NCI-H345 (cell line): ENCODE data around the gene PRKACA.

ENCODE experiments used
- DNase-seq: peaks from one replicate; lab custom pipeline; 2025; lab: John Stamatoyannopoulos, UW

Gene PRKACA

DNA sequence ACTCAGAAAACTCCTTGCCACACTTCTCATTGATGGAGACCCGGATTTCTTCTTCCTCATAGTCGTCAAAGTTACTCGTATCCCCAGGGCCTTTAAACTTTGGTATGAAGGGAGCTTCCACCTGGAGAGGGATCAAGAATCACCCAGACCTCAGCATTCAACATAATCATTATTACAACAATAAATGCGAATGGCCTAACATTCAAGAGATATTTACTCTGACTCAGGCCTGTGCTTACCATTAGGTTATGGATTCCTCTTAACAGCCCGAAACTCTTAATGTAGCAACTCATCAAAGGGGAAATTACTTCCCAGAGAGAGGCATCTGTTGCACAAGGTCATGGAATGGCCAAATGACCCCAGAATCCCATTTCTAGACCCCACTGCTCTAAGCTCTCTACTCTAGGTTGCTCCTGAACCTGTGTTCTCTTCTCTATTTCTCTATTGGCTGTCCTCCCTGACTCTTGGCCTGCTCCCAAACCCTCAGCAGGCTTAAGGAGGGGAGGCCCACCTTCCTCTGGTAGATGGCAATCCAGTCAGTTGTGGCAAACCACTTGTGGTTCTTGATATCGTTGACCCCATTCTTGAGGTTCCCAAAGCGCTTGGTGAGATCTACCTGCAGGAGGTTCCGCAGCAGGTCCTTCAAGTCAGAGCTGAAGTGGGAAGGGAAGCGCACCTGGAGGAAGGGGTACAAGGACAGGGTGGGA, 24.3 kb downstream of the PRKACA start:
- no peak for DNase-seq

DNA sequence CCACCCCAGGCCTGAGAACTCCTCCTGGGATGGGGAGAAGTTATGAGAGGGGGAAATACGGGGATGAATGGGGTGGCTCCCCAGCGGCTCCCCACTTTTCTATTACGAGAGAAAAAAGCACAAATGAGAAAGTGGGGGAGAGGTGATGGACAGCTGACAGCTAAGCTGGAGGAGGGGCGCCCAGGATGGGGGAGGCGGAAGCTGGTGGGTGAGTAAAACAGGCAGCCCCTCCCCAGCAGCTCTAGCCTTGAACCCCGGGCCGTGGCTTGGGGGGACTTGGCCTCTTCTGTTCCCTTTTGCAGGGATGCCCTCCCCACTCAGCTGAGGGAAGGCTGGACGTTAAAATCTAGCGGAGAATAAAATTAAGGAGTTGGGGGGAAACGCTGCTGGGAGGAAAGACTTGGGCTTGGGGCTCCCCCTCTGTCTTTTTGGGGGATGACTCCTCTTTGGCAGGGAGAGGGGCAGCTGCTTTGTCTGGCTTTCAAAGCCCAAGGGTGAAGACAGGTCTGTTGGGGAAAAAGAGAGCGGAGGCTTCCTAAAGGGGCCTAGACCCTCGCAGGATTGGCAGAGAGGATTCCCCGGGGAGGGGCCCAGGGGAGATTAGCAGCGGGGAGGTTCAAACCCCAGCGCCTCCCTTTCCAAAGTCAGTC, 25.6 kb downstream of the PRKACA start:
- DNase-seq: no peak

GRCh38 chr19:14091081-14091812, 26.3 kb downstream of the PRKACA start:
- peak; percentile 42 for DNase-seq

DNA sequence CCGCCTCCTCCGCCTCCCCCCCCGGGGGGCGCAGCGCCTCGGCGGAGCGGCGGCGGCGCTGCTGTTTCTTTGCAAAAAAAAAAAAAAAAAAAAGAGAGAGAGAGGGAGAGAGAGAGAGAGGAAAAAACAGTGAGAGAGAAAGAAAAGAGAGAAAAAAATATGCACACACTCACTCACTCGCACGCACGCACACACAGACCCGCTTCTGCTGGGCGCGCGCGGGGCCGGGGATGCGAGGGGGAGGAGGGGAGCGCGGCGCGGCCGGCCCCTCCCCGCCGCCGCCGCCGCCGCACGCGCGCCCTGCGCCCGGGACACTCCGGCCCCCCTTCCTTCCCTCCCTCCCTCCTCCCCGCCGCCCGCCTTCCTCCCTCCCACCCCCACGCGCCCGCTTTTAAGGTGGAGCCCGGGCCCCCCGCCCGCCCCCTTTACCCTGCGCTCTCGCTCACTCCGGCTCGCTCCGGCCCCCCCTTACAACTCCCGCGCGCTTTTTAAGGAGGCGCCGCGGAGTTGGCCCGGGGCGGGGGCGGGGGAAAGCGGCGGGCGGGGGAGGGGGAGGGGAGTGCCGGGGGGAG, 27.0 kb downstream of the PRKACA start, which contains the start of gene SAMD1:
Gene SAMD1 (minus strand): TSS at position 243 of the 572 bp plus-strand sequence.
- DNase-seq: peak; percentile 85

GRCh38 chr19:14089662-14090508, 27.7 kb downstream of the PRKACA start:
- peak; percentile 25 for DNase-seq

DNA sequence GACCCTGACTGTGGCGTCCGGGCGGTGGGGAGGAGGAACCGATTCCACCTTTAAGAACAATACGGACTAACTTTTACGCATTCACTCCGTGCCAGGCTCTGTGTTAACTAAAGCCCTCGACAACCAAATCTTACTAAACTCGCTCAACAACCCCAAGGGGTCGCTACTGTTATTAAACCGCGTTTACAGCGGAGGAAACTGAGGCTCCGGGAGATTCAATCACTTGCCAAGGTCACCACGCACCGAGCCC, 28.2 kb downstream of the PRKACA start:
- no peak for DNase-seq

GRCh38 chr19:14088634-14089411, 28.7 kb downstream of the PRKACA start:
- no peak for DNase-seq

DNA sequence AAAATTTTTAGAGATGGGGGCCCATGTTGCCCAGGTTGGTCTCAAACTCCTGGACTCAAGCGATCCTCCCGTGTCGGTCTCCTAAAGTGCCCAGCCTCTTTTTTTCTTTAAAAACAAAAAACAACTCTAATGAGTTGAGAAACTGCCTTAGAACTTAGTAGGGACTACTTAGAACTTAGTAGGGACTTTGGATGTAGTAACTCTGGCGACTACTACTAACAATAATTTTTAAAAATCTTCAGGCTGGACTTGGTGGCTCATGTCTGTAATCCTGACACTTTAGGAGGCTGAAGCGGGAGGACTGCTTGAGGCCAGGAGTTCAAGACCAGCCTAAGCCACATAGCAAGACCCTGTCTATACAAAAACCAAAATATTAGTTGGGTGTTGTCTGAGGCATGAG, 31.5 kb downstream of the PRKACA start:
- DNase-seq: no peak

- DNase-seq: no peak
These were observed 32.1 kb downstream of the PRKACA start, which contains the start of gene C19orf67 for GRCh38 chr19:14085309-14085995. Gene C19orf67 (minus strand): TSS chr19:14085783. CDS start chr19:14085627, 156 bp downstream.

DNA sequence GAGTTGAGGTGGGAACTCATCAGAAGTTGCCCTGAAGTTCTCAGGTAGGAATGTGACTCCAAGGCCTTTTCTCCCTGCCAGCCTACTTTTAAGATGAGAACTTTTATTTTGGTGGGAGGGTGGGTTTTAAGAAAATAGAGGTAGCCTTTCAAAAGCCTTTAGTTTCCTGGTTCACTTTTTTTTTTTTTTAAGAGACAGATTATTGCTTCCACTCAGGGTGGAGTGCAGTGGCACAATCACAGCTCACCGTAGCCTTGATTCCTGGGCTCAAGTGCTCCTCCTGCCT, 34.9 kb downstream of the PRKACA start:
- no peak for DNase-seq

DNA sequence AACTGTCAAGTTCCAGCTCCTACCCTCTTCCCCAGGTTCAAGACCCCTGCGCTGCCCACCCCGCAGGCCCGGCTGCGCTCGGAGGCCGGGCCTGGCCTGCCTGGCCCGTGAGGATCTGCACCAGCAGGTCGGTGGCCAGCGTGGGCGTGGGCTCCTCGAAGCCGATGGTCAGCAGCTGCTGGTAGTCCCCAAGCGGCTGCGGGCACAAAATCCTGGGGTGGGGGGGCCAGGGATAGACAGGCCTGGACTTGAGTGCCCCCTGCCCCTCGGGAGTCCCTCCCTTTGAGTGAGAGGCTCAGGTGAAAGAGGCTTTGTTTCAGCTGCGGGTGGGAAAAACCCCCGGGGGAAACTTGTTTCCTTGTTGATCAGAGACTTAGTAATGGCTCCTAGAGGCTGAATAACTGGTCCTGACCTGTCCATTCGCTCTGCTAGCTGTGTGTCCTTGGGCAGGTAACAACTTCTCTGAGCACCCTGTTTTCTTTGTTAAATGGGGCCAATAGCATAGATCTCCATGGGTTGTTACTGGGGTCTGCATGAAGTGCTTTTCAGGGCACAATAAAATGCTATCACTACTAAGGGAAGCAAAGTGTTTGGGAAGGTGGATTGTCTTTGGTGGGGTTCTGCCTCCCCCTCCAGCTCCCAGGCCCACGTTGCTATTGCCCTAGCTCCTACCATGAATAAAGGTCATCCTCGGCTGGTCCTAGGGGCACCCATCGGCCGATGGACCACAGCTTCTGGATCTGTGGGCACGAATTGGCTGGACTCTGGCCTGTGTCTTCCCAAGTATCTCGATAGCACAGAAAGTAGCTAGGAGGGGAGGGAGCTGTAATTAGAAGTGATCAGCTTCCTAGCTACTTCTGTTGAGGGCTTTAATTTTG, 35.5 kb downstream of the PRKACA start:
- peak; percentile 8 for DNase-seq

DNA sequence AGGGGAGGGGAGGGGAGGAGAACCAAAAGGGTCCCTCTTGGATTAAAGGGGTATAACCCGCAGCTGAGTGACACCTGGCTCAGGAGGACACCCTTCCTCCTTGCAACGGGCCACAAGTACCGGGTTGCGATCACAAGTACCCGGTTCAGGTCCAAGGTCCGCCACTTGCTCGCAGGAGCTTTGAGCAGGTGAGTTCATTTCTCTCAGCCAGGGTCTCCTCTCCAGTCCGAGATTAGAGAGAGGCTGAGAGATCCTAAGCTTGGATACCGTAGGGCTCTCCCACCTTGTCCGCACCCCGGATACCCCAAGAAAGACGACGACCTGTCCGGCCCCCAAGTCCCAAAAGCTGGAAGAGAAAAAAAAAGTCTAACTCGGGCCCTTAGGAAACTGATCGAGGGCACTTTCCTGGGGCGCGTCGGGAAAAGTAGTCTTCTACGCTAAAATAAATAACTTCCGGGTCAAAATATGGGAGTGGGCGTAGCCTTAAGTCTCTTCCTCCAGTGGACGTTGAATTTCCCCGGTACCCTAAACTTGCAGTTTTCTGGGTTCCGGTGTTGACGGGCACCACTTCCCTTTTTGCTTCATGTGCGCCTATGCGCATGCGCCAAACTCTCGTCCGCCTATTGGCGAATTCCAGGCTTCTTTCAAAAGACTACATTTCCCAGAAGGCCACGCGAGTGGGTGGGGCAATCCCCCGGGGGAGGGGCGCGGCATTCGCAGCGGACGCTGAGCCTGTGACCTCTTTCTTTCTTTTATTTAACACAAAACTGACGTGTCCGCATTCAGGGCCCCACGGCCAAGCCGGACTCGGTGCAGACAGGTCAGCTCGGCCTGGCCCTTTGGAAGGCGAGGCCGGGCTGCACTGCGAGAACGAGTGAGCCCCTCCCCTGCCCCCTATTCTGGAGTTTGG, 36.4 kb downstream of the PRKACA start:
- DNase-seq: peak; percentile 97

- DNase-seq: no peak
These were observed 39.2 kb downstream of the PRKACA start for GRCh38 chr19:14078411-14078810.

DNA sequence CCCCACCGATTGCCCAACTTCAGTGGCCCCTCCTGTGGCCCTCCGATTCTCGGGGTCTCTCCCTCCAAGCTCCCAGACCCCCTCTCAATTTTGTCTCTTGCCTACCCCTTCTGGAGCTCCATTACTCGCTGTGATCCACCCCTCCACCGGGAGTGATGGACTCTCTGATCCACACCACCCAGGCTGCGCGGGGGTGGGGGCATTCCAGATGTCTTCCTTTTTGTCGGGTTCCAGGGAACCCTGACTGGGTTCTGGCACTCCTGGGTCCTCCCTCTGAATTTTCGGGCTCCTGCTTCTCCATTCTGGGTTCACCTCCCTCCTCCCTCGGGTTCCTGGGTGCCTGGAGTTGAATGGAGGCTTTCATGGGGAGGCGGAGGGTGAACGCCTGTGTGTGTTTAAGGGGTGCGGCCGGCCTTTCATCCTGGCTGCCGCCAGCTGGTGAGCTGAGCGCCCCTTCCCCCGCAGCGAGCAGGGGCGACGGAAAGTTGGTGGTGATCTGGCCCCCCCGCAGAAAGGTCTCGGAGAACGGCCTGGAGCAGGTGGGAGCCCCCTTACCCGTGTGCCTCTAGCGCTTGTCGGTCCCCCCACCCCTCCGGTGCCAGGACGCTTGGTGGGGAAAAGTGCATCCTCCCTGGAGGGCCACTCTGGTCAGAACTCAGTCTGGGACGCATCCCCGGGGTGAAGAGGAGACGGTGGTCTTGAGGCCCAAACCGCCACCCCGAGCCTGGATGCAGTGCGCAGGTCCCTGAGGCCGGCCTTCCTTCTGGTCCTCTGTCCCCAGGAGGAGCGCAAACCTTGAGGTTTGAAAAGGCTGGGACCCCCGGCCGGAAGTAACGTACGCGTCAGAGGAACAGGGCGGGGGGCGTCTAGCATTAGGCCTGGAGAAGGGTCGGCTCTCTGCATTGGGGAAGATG, 43.4 kb downstream of the PRKACA start:
- peak; percentile 36 for DNase-seq

- DNase-seq: peak; percentile 77
These were observed 44.2 kb downstream of the PRKACA start for GRCh38 chr19:14073261-14073924.

- peak; percentile 45 for DNase-seq
These were observed 44.9 kb downstream of the PRKACA start, which contains the start of gene MISP3 for GRCh38 chr19:14072535-14073260. Gene MISP3 (plus strand): TSS chr19:14072786. CDS start chr19:14073310, 524 bp downstream.
